Hepatocyte (in vitro differentiated cells): ENCODE results near the gene HSD17B1. TPM values are rescaled to one million over a fixed set of nuclear protein-coding genes. Genes with fewer than 3 reads are reported as not detected.

Experiments
- DNase-seq: peaks from one replicate; pipeline ENCODE4 v3.0.0-alpha.2; 2016; ENCODE audit warnings: low spot score
- H2AFZ ChIP-seq: fragments of 200-600 bp; sonication (generic); 2 replicates; pipeline ENCODE4 v1.6.0; 2016; ENCODE audit warnings: antibody characterized with exemption, mild to moderate bottlenecking
- H3K27ac ChIP-seq: fragments of 200-600 bp; sonication (generic); 2 replicates; pipeline ENCODE4 v1.5.1; 2016; ENCODE audit warnings: mild to moderate bottlenecking
- H3K27me3 ChIP-seq: fragments of 200-600 bp; sonication (generic); 2 replicates; pipeline ENCODE4 v1.6.1; 2016
- H3K36me3 ChIP-seq: fragments of 200-600 bp; sonication (generic); replicated peaks from 2 replicates; pipeline ENCODE4 v1.5.1; 2016; ENCODE audit warnings: low read depth; ENCODE audit not compliant: insufficient read depth
- H3K4me1 ChIP-seq: fragments of 200-600 bp; sonication (generic); 2 replicates; pipeline ENCODE4 v1.5.1; 2016; ENCODE audit warnings: mild to moderate bottlenecking, moderate library complexity; ENCODE audit not compliant: insufficient read depth
- H3K4me2 ChIP-seq: fragments of 200-600 bp; sonication (generic); 2 replicates; pipeline ENCODE4 v1.6.0; 2016
- H3K4me3 ChIP-seq: fragments of 200-600 bp; sonication (generic); 2 replicates; pipeline ENCODE4 v1.5.1; 2016; ENCODE audit warnings: mild to moderate bottlenecking
- H3K79me2 ChIP-seq: fragments of 200-600 bp; sonication (generic); 2 replicates; pipeline ENCODE4 v1.6.0; 2017; ENCODE audit warnings: mild to moderate bottlenecking
- H3K9me2 ChIP-seq: fragments of 200-600 bp; sonication (generic); replicated peaks from 2 replicates; pipeline ENCODE4 v1.6.0; 2017; ENCODE audit warnings: mild to moderate bottlenecking; ENCODE audit not compliant: insufficient read depth
- H3K9me3 ChIP-seq: fragments of 200-600 bp; sonication (generic); 2 replicates; pipeline ENCODE4 v1.5.1; 2016; ENCODE audit warnings: low read depth, mild to moderate bottlenecking
- H4K20me1 ChIP-seq: fragments of 200-600 bp; sonication (generic); 2 replicates; pipeline ENCODE4 v1.6.0; 2016; ENCODE audit warnings: mild to moderate bottlenecking; ENCODE audit not compliant: insufficient read depth, poor library complexity, severe bottlenecking
- EZH2 ChIP-seq: fragments of 200-600 bp; sonication (generic); IDR thresholded peaks from 2 replicates; pipeline ENCODE4 v1.6.1; 2016; ENCODE audit warnings: antibody characterized with exemption, mild to moderate bottlenecking, borderline replicate concordance
- EZH2phosphoT487 ChIP-seq: fragments of 200-600 bp; sonication (generic); IDR thresholded peaks from one replicate; pipeline ENCODE4 v1.6.1; 2018; ENCODE audit warnings: antibody characterized with exemption, mild to moderate bottlenecking, low read depth, moderate library complexity; ENCODE audit not compliant: unreplicated experiment, severe bottlenecking
- WGBS: methylation state at CpG from one replicate; pipeline ENCODE4 v1.1.6; 2016; ENCODE audit warnings: low lambda C conversion rate; ENCODE audit errors: missing lambda C conversion rate; 5-methylcytosine and 5-hydroxymethylcytosine counted together
- polyA plus RNA-seq: library from polyadenylated mRNA; unstranded; fragments of >200 nt; fragmentation: Nextera tagmentation; extraction: Ambion mirVana; gene quantifications from 2 replicates; pipeline ENCODE4 v1.2.1, GENCODE V29; 2016
- total RNA-seq: library from RNA; depleted of rRNA; stranded (reverse); fragments of >200 nt; gene quantifications from 2 replicates; pipeline ENCODE4 v1.2.3, GENCODE V29; 2014
- TF ChIP-seq, protein P1 (sequence below): fragments of 200-600 bp; sonication (generic); IDR thresholded peaks from 2 replicates; pipeline ENCODE4 v1.5.1; 2016; ENCODE audit warnings: antibody characterized with exemption, mild to moderate bottlenecking; ENCODE audit not compliant: poor library complexity

The HSD17B1 gene
- total and polyA plus RNA-seq, 2 experiments from 2014 or later, result 2.7 to 6.6 TPM

DNA sequence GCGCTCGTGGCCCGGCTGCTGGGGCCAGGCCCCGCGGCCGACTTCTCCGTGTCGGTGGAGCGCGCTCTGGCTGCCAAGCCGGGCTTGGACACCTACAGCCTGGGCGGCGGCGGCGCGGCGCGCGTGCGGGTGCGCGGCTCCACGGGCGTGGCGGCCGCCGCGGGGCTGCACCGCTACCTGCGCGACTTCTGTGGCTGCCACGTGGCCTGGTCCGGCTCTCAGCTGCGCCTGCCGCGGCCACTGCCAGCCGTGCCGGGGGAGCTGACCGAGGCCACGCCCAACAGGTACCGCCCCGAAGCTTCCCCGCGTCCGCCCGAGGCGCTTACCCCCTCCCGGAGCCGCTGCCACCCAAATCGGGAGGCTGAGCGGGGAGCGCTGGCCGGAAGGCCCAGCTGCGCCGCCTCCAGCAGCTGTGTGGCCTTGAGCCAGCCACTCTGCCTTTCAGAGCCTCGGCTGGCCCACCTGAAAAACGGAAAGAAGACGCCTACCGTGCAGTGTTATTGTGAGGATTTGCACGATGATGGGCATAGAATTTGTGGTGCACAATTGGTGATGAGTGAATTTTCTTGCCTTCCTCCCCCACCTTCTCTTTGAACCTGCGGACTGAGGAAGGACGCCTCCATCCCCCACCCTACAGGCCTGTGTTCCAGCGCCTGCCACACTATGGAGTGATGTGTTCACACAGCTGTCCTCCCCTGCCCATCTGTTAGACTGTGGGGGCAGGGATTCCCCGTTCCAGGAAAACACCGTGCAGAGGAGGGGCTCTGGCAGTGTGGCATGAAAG is 16.2 kb upstream of the HSD17B1 start:
- DNase-seq, result peak; percentile 90
- peak overlapping the region; percentile 69 for H2AFZ ChIP-seq
- 3% methylated on average over 31 of the region's 65 CpGs for WGBS
- no peaks in the 10 kb centered on the region for H3K27me3 ChIP-seq
- no peaks in the 10 kb centered on the region for H4K20me1 ChIP-seq
- no peaks in the 10 kb centered on the region for H3K9me3 ChIP-seq
- H3K4me3 ChIP-seq, result peak overlapping the region; percentile 85
- no peaks in the 10 kb centered on the region for H3K36me3 ChIP-seq
- TF ChIP-seq EZH2 (no peak), EZH2phosphoT487 (no peak)
- TF ChIP-seq, protein P1, sequence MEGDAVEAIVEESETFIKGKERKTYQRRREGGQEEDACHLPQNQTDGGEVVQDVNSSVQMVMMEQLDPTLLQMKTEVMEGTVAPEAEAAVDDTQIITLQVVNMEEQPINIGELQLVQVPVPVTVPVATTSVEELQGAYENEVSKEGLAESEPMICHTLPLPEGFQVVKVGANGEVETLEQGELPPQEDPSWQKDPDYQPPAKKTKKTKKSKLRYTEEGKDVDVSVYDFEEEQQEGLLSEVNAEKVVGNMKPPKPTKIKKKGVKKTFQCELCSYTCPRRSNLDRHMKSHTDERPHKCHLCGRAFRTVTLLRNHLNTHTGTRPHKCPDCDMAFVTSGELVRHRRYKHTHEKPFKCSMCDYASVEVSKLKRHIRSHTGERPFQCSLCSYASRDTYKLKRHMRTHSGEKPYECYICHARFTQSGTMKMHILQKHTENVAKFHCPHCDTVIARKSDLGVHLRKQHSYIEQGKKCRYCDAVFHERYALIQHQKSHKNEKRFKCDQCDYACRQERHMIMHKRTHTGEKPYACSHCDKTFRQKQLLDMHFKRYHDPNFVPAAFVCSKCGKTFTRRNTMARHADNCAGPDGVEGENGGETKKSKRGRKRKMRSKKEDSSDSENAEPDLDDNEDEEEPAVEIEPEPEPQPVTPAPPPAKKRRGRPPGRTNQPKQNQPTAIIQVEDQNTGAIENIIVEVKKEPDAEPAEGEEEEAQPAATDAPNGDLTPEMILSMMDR, result no peak
- peaks cover 25% of the 10 kb centered on the region for H3K79me2 ChIP-seq
- peak overlapping the region; percentile 77 for H3K27ac ChIP-seq
- peaks cover 18% of the 10 kb centered on the region for H3K4me1 ChIP-seq
- H3K4me2 ChIP-seq, result peak overlapping the region; percentile 99
- H3K9me2 ChIP-seq, result no peaks in the 10 kb centered on the region

DNA sequence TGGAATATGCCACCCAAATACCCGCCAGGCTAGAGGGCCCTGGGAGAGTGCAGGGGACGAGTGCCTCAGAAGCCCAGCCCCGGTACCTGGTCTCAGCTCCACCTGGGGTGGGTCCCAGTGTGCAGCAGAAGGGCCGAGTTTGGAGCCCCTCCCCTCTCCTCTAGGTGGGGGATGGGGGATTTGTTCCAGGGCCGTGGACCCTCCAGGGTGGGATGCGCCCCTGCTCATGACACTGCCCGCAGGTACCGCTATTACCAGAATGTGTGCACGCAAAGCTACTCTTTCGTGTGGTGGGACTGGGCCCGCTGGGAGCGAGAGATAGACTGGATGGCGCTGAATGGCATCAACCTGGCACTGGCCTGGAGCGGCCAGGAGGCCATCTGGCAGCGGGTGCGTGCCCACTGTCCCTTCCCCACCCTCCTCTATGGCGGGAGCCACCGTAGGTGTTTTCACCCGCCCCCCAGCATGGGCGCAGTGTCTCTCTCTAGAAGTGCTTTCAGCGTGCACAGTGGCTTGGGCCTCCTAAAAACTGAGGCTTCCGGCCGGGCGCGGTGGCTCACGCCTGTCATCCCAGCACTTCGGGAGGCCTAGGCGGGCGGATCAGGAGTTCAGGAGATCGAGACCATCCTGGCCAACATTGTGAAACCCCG is 15.4 kb upstream of the HSD17B1 start:
- Histone ChIP-seq H3K9me2 (no peaks in the 10 kb centered on the region), H3K4me1 (peaks cover 16% of the 10 kb centered on the region), H4K20me1 (no peaks in the 10 kb centered on the region), H3K36me3 (no peaks in the 10 kb centered on the region), H2AFZ (no peak overlapping the region), H3K4me3 (peak overlapping the region; percentile 85), H3K9me3 (no peaks in the 10 kb centered on the region), H3K4me2 (peak overlapping the region; percentile 99), H3K79me2 (peaks cover 25% of the 10 kb centered on the region), H3K27me3 (no peaks in the 10 kb centered on the region), H3K27ac (peak overlapping the region; percentile 77)
- whole genome bisulfite sequencing, result 89% methylated on average over 31 of the region's 31 CpGs
- TF ChIP-seq EZH2phosphoT487 (no peak), EZH2 (no peak)
- TF ChIP-seq, protein P1, result no peak
- peak; percentile 7 for DNase-seq

DNA sequence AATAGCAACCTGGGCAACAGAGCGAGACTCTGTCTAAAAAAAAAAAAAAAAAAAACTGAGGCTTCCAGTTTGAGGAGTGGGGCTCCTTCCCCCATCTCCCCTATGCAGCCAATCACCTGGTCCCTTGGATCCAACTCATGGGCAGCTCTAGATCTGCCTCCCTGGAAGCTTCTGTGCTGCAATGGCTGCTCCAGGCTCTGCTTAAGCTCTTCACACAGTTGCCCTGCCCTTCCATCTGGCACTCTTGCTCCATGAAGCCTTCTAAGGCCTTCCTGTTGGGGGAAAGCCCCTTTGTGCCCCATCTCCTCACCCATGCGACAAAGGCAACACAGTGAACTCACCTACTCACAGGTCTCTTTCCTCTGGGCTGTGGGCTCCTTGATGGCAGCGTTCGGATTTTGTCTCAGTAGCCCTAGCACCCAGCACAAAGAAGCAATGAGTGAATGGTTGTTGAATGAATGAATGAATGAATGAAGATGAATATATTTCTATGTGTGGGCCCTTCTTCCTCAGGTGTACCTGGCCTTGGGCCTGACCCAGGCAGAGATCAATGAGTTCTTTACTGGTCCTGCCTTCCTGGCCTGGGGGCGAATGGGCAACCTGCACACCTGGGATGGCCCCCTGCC is 14.8 kb upstream of the HSD17B1 start:
- H3K27me3 ChIP-seq, result no peaks in the 10 kb centered on the region
- peaks cover 25% of the 10 kb centered on the region for H3K79me2 ChIP-seq
- no peak overlapping the region for H2AFZ ChIP-seq
- no peak overlapping the region for H3K4me3 ChIP-seq
- WGBS, result 95% methylated on average over 5 of the region's 5 CpGs
- H3K27ac ChIP-seq, result no peak overlapping the region
- no peaks in the 10 kb centered on the region for H3K9me3 ChIP-seq
- DNase-seq, result no peak
- TF ChIP-seq EZH2phosphoT487, result no peak
- no peak for TF ChIP-seq EZH2
- TF ChIP-seq, protein P1, result no peak
- no peaks in the 10 kb centered on the region for H4K20me1 ChIP-seq
- H3K36me3 ChIP-seq, result no peaks in the 10 kb centered on the region
- no peaks in the 10 kb centered on the region for H3K9me2 ChIP-seq
- peaks cover 16% of the 10 kb centered on the region for H3K4me1 ChIP-seq
- no peak overlapping the region for H3K4me2 ChIP-seq
